Colonic mucosa (tissue), 4 donors: ENCODE data around the gene ODAD2. TPM values are rescaled to one million over a fixed set of nuclear protein-coding genes. Genes with fewer than 3 reads are reported as not detected.
"Not testable (repeated sequence)": the region's sequence is repeated elsewhere in the genome, so short reads cannot be mapped to it uniquely, and the experiment has no call there.

Experiments
- DNase-seq: peaks from one replicate; pipeline ENCODE4 v3.0.0-alpha.2; 2020
- H3K27ac ChIP-seq: fragments of 200-600 bp; one replicate; pipeline ENCODE4 v1.8.0; 2021
- H3K27me3 ChIP-seq: fragments of 200-600 bp; one replicate; pipeline ENCODE4 v1.8.0; 2021
- H3K36me3 ChIP-seq: fragments of 200-600 bp; one replicate; pipeline ENCODE4 v1.8.0; 2021
- H3K4me1 ChIP-seq: fragments of 200-600 bp; one replicate; pipeline ENCODE4 v1.8.0; 2021; ENCODE audit warnings: mild to moderate bottlenecking
- H3K4me3 ChIP-seq: fragments of 200-600 bp; one replicate; pipeline ENCODE4 v1.8.0; 2021
- H3K9ac ChIP-seq, 2 donors: one replicate each; pipeline ENCODE4 v1.7.0; 2013; ENCODE audit warnings: control low read depth in 2 of 2, low read depth in 2 of 2, low read length in 2 of 2
- H3K9me3 ChIP-seq: fragments of 200-600 bp; one replicate; pipeline ENCODE4 v1.8.0; 2021
- CTCF ChIP-seq: fragments of 200-600 bp; IDR thresholded peaks from one replicate; pipeline ENCODE4 v1.8.0; 2022; ENCODE audit warnings: antibody characterized with exemption, mild to moderate bottlenecking
- intact Hi-C: fragments of 100-400 bp; cut with DNase I; formaldehyde crosslinking; loops from one replicate; pipeline ENCODE4 v1.14.1; 2022
- total RNA-seq, 2 donors: library from RNA; stranded (reverse); fragmentation: NEBNext Ultra II Directional in 1 of 2; extraction: Animal tissue kit (Norgen Biotek cat#: 25700) in 1 of 2; gene quantifications; one replicate each; pipeline ENCODE4 v1.2.1, GENCODE V29; 2021
- donor health status: healthy.
- donor health status: DM: no; HTN: no; CAD: no.
- donor health status: DM: no; HTN: no; CAD: no.

ODAD2 gene
- total RNA-seq, 2 donors from 2014 or later, result 0.61 TPM; not detected in 1

- H3K36me3 ChIP-seq, result no peaks in the 10 kb centered on the region
- no peak for TF ChIP-seq CTCF
- no peak overlapping the region for H3K4me3 ChIP-seq
- H3K9ac ChIP-seq, result no peak overlapping the region
- H3K27me3 ChIP-seq, result no peaks in the 10 kb centered on the region
- H3K4me1 ChIP-seq, result no peaks in the 10 kb centered on the region
- no peak for DNase-seq
- intact Hi-C loops, result no loop called here
- H3K9me3 ChIP-seq, result no peaks in the 10 kb centered on the region
- H3K27ac ChIP-seq, result no peak overlapping the region
Observed at GRCh38 chr10:28008054-28008453, 9.2 kb upstream of the ODAD2 start.

DNA sequence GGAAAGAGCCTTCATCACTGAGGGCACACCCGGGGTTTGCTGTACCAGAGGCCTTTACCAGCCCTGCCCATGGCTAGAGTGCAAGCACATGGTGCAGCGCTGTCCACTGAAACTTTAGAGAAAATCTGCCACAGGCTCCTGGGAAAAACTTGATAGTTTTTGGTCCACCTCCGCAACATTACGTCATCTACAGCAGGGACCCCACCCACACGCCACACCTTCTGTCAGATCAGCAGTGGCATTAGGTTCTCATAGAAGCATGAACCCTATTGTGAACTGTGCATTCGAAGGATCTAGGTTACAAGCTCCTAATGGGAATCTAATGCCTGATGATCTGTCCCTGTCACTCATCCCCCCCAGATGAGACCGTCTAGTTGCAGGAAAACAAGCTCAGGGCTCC, 2.5 kb upstream of the ODAD2 start:
- Histone ChIP-seq H3K27me3 (peaks cover 3% of the 10 kb centered on the region), H3K9ac (no peak overlapping the region), H3K27ac (no peak overlapping the region), H3K4me1 (no peaks in the 10 kb centered on the region), H3K9me3 (no peaks in the 10 kb centered on the region), H3K36me3 (no peaks in the 10 kb centered on the region), H3K4me3 (no peak overlapping the region)
- intact Hi-C loops, result no loop called here
- no peak for TF ChIP-seq CTCF
- no peak for DNase-seq

- Histone ChIP-seq H3K9me3 (no peaks in the 10 kb centered on the region), H3K27me3 (peaks cover 3% of the 10 kb centered on the region), H3K4me1 (no peaks in the 10 kb centered on the region), H3K27ac (no peak overlapping the region), H3K4me3 (peak overlapping the region; percentile 34), H3K9ac (peak overlapping the region in 1 of 2 donors; percentile 60), H3K36me3 (no peaks in the 10 kb centered on the region)
- DNase-seq, result no peak
- intact Hi-C loops, result no loop called here
- TF ChIP-seq CTCF, result no peak
Observed at GRCh38 chr10:27998178-27998953, 513 bp downstream of the ODAD2 start.

GRCh38 chr10:27997865-27998177, 1.1 kb downstream of the ODAD2 start:
- Histone ChIP-seq H3K27ac (no peak overlapping the region), H3K4me1 (no peaks in the 10 kb centered on the region), H3K36me3 (no peaks in the 10 kb centered on the region), H3K9ac (no peak overlapping the region), H3K4me3 (peak overlapping the region; percentile 34), H3K9me3 (no peaks in the 10 kb centered on the region), H3K27me3 (peaks cover 3% of the 10 kb centered on the region)
- no peak for DNase-seq
- intact Hi-C loops, result no loop called here
- TF ChIP-seq CTCF, result no peak

DNA sequence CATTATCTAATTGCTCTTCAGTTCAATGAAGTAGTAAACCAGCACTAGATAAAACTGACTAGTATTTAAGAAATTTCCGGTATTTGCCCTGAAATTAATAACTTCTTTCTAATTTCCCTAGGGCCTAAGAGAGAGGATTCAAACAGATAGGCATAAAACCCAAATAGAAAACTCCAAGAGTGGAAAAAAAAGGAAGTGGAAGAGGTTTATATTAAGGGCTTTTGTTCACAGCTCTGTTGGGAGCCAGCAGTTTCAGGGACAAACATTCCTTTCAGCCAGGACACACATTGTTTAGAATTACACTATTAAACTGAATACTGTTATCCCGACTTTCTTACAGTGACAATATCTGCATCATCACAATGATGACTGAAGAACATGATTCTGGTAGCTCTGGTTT, 3.6 kb downstream of the ODAD2 start:
- no peak for TF ChIP-seq CTCF
- Histone ChIP-seq H3K36me3 (no peaks in the 10 kb centered on the region), H3K9me3 (no peaks in the 10 kb centered on the region), H3K4me1 (no peaks in the 10 kb centered on the region), H3K4me3 (no peak overlapping the region), H3K9ac (no peak overlapping the region), H3K27ac (no peak overlapping the region), H3K27me3 (peaks cover 3% of the 10 kb centered on the region)
- no peak for DNase-seq
- intact Hi-C loops, result no loop called here

GRCh38 chr10:27989357-27989756, 9.5 kb downstream of the ODAD2 start:
- H3K9me3 ChIP-seq, intact Hi-C loops, H3K9ac ChIP-seq, H3K27ac ChIP-seq, H3K4me3 ChIP-seq, H3K27me3 ChIP-seq, H3K36me3 ChIP-seq, H3K4me1 ChIP-seq, DNase-seq: not testable (repeated sequence)
